HepG2 (cell line): Measurements from ENCODE around the gene ZNF431. TPM values are rescaled to one million over a fixed set of nuclear protein-coding genes. Genes with fewer than 3 reads are reported as not detected.

Source experiments
- ARID2 ChIP-seq: sonication (generic); formaldehyde crosslinking; IDR thresholded peaks from 2 replicates; pipeline ENCODE4 v1.8.1; 2022; ENCODE audit warnings: mild to moderate bottlenecking, missing genetic modification reagents, borderline replicate concordance
- ARNT2 ChIP-seq: sonication (generic); formaldehyde crosslinking; IDR thresholded peaks from 2 replicates; pipeline ENCODE4 v1.8.0; 2022; ENCODE audit warnings: mild to moderate bottlenecking, low read depth, missing genetic modification reagents, moderate library complexity
- CHD4 ChIP-seq: fragments of 200-600 bp; sonication (generic); IDR thresholded peaks from 2 replicates; pipeline ENCODE4 v1.7.0; 2017; ENCODE audit warnings: mild to moderate bottlenecking, low read length, borderline replicate concordance
- ETS1 ChIP-seq: sonication (generic); formaldehyde crosslinking; IDR thresholded peaks from 2 replicates; pipeline ENCODE4 v1.4.0; 2020; ENCODE audit warnings: missing genetic modification reagents
- GABPA ChIP-seq, 2 experiments: IDR thresholded peaks; 2 replicates each; pipeline ENCODE4 v1.6.1; 2011 to 2016; ENCODE audit warnings: low read depth in 2 of 2, low read length in 1 of 2, missing biosample characterization in 1 of 2, missing genetic modification characterization in 1 of 2
- HNF4A ChIP-seq: sonication (generic); formaldehyde crosslinking; IDR thresholded peaks from 2 replicates; pipeline ENCODE4 v1.4.0; 2020; ENCODE audit warnings: missing genetic modification reagents
- IRF2 ChIP-seq: IDR thresholded peaks from 2 replicates; pipeline ENCODE4 v1.6.1; 2018; ENCODE audit warnings: missing genetic modification reagents, missing compliant biosample characterization
- MTA1 ChIP-seq: sonication (generic); formaldehyde crosslinking; IDR thresholded peaks from 2 replicates; pipeline ENCODE4 v1.4.0; 2020; ENCODE audit warnings: missing genetic modification reagents, mild to moderate bottlenecking, borderline replicate concordance
- NR2F2 ChIP-seq: IDR thresholded peaks from 2 replicates; pipeline ENCODE4 v1.6.1; 2012; ENCODE audit warnings: low read depth, inconsistent platforms, borderline replicate concordance
- PAX8 ChIP-seq: sonication (generic); formaldehyde crosslinking; IDR thresholded peaks from 2 replicates; pipeline ENCODE4 v1.8.0; 2022; ENCODE audit warnings: mild to moderate bottlenecking, missing genetic modification reagents, borderline replicate concordance
- PPARG ChIP-seq: conservative IDR thresholded peaks from 2 replicates; pipeline ENCODE4 v1.6.1; 2016; ENCODE audit warnings: missing biosample characterization, missing genetic modification reagents
- RARG ChIP-seq: sonication (generic); formaldehyde crosslinking; IDR thresholded peaks from 2 replicates; pipeline ENCODE4 v1.4.0; 2020; ENCODE audit warnings: low read depth, mild to moderate bottlenecking, missing genetic modification reagents
- REL ChIP-seq: sonication (generic); formaldehyde crosslinking; conservative IDR thresholded peaks from 2 replicates; pipeline ENCODE4 v1.8.0; 2022; ENCODE audit warnings: mild to moderate bottlenecking, missing genetic modification reagents, moderate library complexity
- SMARCE1 ChIP-seq: fragments of 450-650 bp; IDR thresholded peaks from 2 replicates; pipeline ENCODE4 v1.6.1; 2017; ENCODE audit warnings: borderline replicate concordance
- SOX13 ChIP-seq, 3 experiments: fragments of 450-650 bp in 1 of 3; sonication (generic) in 1 of 3; formaldehyde crosslinking in 1 of 3; IDR thresholded peaks in 2 of 3; conservative IDR thresholded peaks in 1 of 3; 2 replicates each; pipeline versions ENCODE4 v1.5.0 to v1.6.1; 2016 to 2020; ENCODE audit warnings: antibody characterized with exemption in 1 of 3, mild to moderate bottlenecking in 1 of 3, missing compliant biosample characterization in 1 of 3, missing genetic modification reagents in 1 of 3, moderate library complexity in 1 of 3
- SOX6 ChIP-seq, 2 experiments: fragments of 450-650 bp in 1 of 2; sonication (generic) in 1 of 2; formaldehyde crosslinking in 1 of 2; IDR thresholded peaks; 2 replicates each; pipeline versions ENCODE4 v1.4.0 to v1.6.1; 2017 to 2020; ENCODE audit warnings: antibody characterized with exemption in 1 of 2, mild to moderate bottlenecking in 1 of 2, missing genetic modification reagents in 1 of 2
- SP4 ChIP-seq: sonication (generic); formaldehyde crosslinking; IDR thresholded peaks from 2 replicates; pipeline ENCODE4 v1.8.1; 2023; ENCODE audit warnings: mild to moderate bottlenecking, missing genetic modification reagents
- ZFAT ChIP-seq: sonication (generic); formaldehyde crosslinking; conservative IDR thresholded peaks from 2 replicates; pipeline ENCODE4 v1.8.1; 2023; ENCODE audit warnings: missing genetic modification reagents, inconsistent platforms
- ZNF10 ChIP-seq: sonication (generic); formaldehyde crosslinking; IDR thresholded peaks from 2 replicates; pipeline ENCODE4 v1.4.0; 2020; ENCODE audit warnings: mild to moderate bottlenecking, low read depth, missing genetic modification reagents, borderline replicate concordance
- ZNF33A ChIP-seq: sonication (generic); formaldehyde crosslinking; IDR thresholded peaks from 2 replicates; pipeline ENCODE4 v1.5.1; 2020; ENCODE audit warnings: missing genetic modification reagents, mild to moderate bottlenecking, moderate library complexity, borderline replicate concordance
- ZNF703 ChIP-seq: sonication (generic); formaldehyde crosslinking; IDR thresholded peaks from 2 replicates; pipeline ENCODE4 v1.5.1; 2020; ENCODE audit warnings: missing genetic modification reagents, mild to moderate bottlenecking, moderate library complexity, borderline replicate concordance
- ZNF737 ChIP-seq: sonication (generic); formaldehyde crosslinking; IDR thresholded peaks from 2 replicates; pipeline ENCODE4 v1.5.0; 2020; ENCODE audit warnings: missing genetic modification reagents, mild to moderate bottlenecking, borderline replicate concordance
- ZNF784 ChIP-seq: sonication (generic); formaldehyde crosslinking; IDR thresholded peaks from 2 replicates; pipeline ENCODE4 v1.5.1; 2020; ENCODE audit warnings: missing genetic modification reagents, mild to moderate bottlenecking, borderline replicate concordance
- polyA plus RNA-seq, 8 experiments: library from polyadenylated mRNA; depleted of rRNA in 3 of 8; stranded (reverse) in 7 of 8; unstranded in 1 of 8; fragments of >200 nt; fragmentation: Illumina TruSeq in 4 of 8; extraction: Trizol in 4 of 8; gene quantifications; 2 replicates each; pipeline versions ENCODE4 v1.2.1 to v1.2.3, GENCODE V29; 2011 to 2016; ENCODE audit warnings: low read depth in 4 of 8, missing spikeins in 1 of 8, mixed read lengths in 1 of 8; ENCODE audit not compliant: insufficient read depth in 1 of 8
- total RNA-seq, 5 experiments: library from RNA; depleted of rRNA; stranded (reverse); fragments of >200 nt; fragmentation: Illumina TruSeq; extraction: Trizol; gene quantifications; 2 replicates each; pipeline ENCODE4 v1.2.3, GENCODE V29; 2016; ENCODE audit warnings: low read depth in 1 of 5
- TF ChIP-seq, protein P1 (sequence below), 2 experiments: IDR thresholded peaks; 2 replicates each; pipeline ENCODE4 v1.6.1; 2011 to 2012; ENCODE audit warnings: low read length in 2 of 2, borderline replicate concordance in 1 of 2, low read depth in 1 of 2, mild to moderate bottlenecking in 1 of 2, moderate library complexity in 1 of 2

The ZNF431 gene
- total and polyA plus RNA-seq, 2 of the 13 experiments (the other 11 are each of a cell fraction or from before 2014, with no cell fraction given) = 4.4 to 11.8 TPM

GRCh38 chr19:21210037-21210621 is 68.3 kb downstream of the ZNF431 start (continued):
- TF ChIP-seq IRF2 (CRISPR knock-in tag) (no peak), ETS1 (no peak), ARNT2 (CRISPR knock-in tag) (no peak), ZNF737 (CRISPR knock-in tag) (no peak), ZFAT (CRISPR knock-in tag) (no peak), PPARG (CRISPR knock-in tag) (0 out of 2 replicates have a peak, but pooled peaks have one; percentile 8), ARID2 (CRISPR knock-in tag) (no peak), SOX6 (IDR thresholded peaks at IDR 0.05) (no peak), SOX6 (CRISPR knock-in tag; IDR thresholded peaks at IDR 0.05) (peak; percentile 87), ZNF784 (CRISPR knock-in tag) (no peak), REL (no peak), SMARCE1 (no peak), ZNF10 (CRISPR knock-in tag) (no peak), ZNF703 (CRISPR knock-in tag) (0 out of 2 replicates have a peak, but pooled peaks have one; percentile 49), HNF4A (peak; percentile 84), RARG (CRISPR knock-in tag) (no peak), ZNF33A (CRISPR knock-in tag) (no peak), GABPA (IDR thresholded peaks at IDR 0.05; ENCODE audit: low read depth, low read length) (no peak), GABPA (CRISPR knock-in tag; IDR thresholded peaks at IDR 0.05; ENCODE audit: low read depth) (no peak), SP4 (no peak), PAX8 (no peak), MTA1 (CRISPR knock-in tag) (no peak), SOX13 (IDR thresholded peaks at IDR 0.05) (no peak), SOX13 (CRISPR knock-in tag; conservative IDR thresholded peaks at IDR 0.05 in 1 of 2, IDR thresholded peaks at IDR 0.05 in 1 of 2) (peak in 1 of 2 experiments; percentile 85; a peak in 2 of 4 replicates), CHD4 (no peak), NR2F2 (peak; percentile 92)
- TF ChIP-seq, protein P1, sequence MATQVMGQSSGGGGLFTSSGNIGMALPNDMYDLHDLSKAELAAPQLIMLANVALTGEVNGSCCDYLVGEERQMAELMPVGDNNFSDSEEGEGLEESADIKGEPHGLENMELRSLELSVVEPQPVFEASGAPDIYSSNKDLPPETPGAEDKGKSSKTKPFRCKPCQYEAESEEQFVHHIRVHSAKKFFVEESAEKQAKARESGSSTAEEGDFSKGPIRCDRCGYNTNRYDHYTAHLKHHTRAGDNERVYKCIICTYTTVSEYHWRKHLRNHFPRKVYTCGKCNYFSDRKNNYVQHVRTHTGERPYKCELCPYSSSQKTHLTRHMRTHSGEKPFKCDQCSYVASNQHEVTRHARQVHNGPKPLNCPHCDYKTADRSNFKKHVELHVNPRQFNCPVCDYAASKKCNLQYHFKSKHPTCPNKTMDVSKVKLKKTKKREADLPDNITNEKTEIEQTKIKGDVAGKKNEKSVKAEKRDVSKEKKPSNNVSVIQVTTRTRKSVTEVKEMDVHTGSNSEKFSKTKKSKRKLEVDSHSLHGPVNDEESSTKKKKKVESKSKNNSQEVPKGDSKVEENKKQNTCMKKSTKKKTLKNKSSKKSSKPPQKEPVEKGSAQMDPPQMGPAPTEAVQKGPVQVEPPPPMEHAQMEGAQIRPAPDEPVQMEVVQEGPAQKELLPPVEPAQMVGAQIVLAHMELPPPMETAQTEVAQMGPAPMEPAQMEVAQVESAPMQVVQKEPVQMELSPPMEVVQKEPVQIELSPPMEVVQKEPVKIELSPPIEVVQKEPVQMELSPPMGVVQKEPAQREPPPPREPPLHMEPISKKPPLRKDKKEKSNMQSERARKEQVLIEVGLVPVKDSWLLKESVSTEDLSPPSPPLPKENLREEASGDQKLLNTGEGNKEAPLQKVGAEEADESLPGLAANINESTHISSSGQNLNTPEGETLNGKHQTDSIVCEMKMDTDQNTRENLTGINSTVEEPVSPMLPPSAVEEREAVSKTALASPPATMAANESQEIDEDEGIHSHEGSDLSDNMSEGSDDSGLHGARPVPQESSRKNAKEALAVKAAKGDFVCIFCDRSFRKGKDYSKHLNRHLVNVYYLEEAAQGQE (IDR thresholded peaks at IDR 0.05; ENCODE audit: borderline replicate concordance in 1 of 2, low read depth in 1 of 2, low read length in 2 of 2) = no peak
